HepG2 (cell line): ENCODE data around the gene RCOR1.

Source experiments
- BHLHE40 ChIP-seq: IDR thresholded peaks from 2 replicates; pipeline ENCODE4 v1.6.1; 2011; ENCODE audit warnings: low read length, improper control_type of control experiment
- MAFK ChIP-seq, 2 experiments: IDR thresholded peaks in 1 of 2; conservative IDR thresholded peaks in 1 of 2; 2 replicates each; pipeline ENCODE4 v1.6.1; 2011; ENCODE audit warnings: improper control_type of control experiment in 2 of 2, low read length in 2 of 2
- MXI1 ChIP-seq: IDR thresholded peaks from 3 replicates; pipeline ENCODE4 v1.6.1; 2012; ENCODE audit warnings: low read depth, low read length, inconsistent platforms, borderline replicate concordance

- TF ChIP-seq MXI1 (no peak), MAFK (conservative IDR thresholded peaks at IDR 0.05 in 1 of 2, IDR thresholded peaks at IDR 0.05 in 1 of 2; ENCODE audit: low read length in 2 of 2) (no peak), BHLHE40 (no peak)
Observed at GRCh38 chr14:102578821-102579220, 13.6 kb upstream of the RCOR1 start.
